IMR-90 (cell line): ENCODE measurements around the gene ZNF519.

Experiments
- CEBPB ChIP-seq: IDR thresholded peaks from 2 replicates; pipeline ENCODE4 v1.6.1; 2012; ENCODE audit warnings: low read depth, low read length, improper control_type of control experiment
- CTCF ChIP-seq: conservative IDR thresholded peaks from 2 replicates; pipeline ENCODE4 v1.5.1; 2012; ENCODE audit warnings: mild to moderate bottlenecking, low read depth, low read length, improper control_type of control experiment
- MXI1 ChIP-seq: IDR thresholded peaks from 2 replicates; pipeline ENCODE4 v1.6.1; 2012; ENCODE audit warnings: low read depth, mild to moderate bottlenecking, low read length, moderate library complexity, borderline replicate concordance
- POLR2A ChIP-seq: IDR thresholded peaks from 2 replicates; pipeline ENCODE4 v1.6.1; 2012; ENCODE audit warnings: mild to moderate bottlenecking, low read depth, low read length
- RCOR1 ChIP-seq: IDR thresholded peaks from 2 replicates; pipeline ENCODE4 v1.6.1; 2012; ENCODE audit warnings: mild to moderate bottlenecking, low read length, improper control_type of control experiment; ENCODE audit not compliant: insufficient replicate concordance
- SMC3 ChIP-seq: fragments of 150-350 bp; IDR thresholded peaks from 2 replicates; pipeline ENCODE4 v1.6.1; 2016; ENCODE audit warnings: low read depth, mild to moderate bottlenecking, antibody characterized with exemption, low read length, moderate library complexity

GRCh38 chr18:14179306-14179705, 47.1 kb upstream of the ZNF519 start:
- no peak for TF ChIP-seq POLR2A
- no peak for TF ChIP-seq CTCF
- TF ChIP-seq CEBPB, result no peak
- TF ChIP-seq SMC3, result no peak
- no peak for TF ChIP-seq RCOR1
- no peak for TF ChIP-seq MXI1
